Endometrial microvascular endothelial cells (primary cell): ENCODE data around the gene TRIP12. TPM values are rescaled to one million over a fixed set of nuclear protein-coding genes. Genes with fewer than 3 reads are reported as not detected.
"Not testable (repeated sequence)": the region's sequence is repeated elsewhere in the genome, so short reads cannot be mapped to it uniquely, and the experiment has no call there.

Experiments
- in situ Hi-C: cut with HindIII; loops from 2 replicates; pipeline ENCODE4 v1.10.0; 2017; ENCODE audit warnings: low sequenced_read_pairs, low pct_unique_long_range_greater_than_20kb; ENCODE audit errors: inconsistent ontology term
- total RNA-seq: library from RNA; depleted of rRNA; stranded (reverse); fragments of >200 nt; gene quantifications from one replicate; pipeline ENCODE4 v1.2.3, GENCODE V29; 2015; ENCODE audit errors: inconsistent ontology term

TRIP12 gene
- total RNA-seq = 141 TPM

GRCh38 chr2:229921892-229922448, at the start of gene TRIP12:
TSS of gene TRIP12 (minus strand) at chr2:229922009. CDS start at chr2:229880079, 41,930 bp downstream.
- in situ Hi-C loops = no loop called here

- in situ Hi-C loops = no loop called here
These were observed 49.5 kb upstream of the TRIP12 start for GRCh38 chr2:229971298-229971790.

GRCh38 chr2:229970406-229970805, 48.6 kb upstream of the TRIP12 start:
- in situ Hi-C loops = no loop called here

- in situ Hi-C loops = no loop called here
These were observed 48.1 kb upstream of the TRIP12 start for GRCh38 chr2:229969921-229970320.

- in situ Hi-C loops = not testable (repeated sequence)
These were observed 41.8 kb upstream of the TRIP12 start for GRCh38 chr2:229963596-229963995.

GRCh38 chr2:229956491-229956890, 34.7 kb upstream of the TRIP12 start:
- in situ Hi-C loops = no loop called here

GRCh38 chr2:229955663-229956062, 33.9 kb upstream of the TRIP12 start:
- in situ Hi-C loops = no loop called here

GRCh38 chr2:229952256-229952835, 30.5 kb upstream of the TRIP12 start:
- in situ Hi-C loops = no loop called here

- in situ Hi-C loops = no loop called here
These were observed 25.7 kb upstream of the TRIP12 start for GRCh38 chr2:229947544-229947943.

GRCh38 chr2:229945975-229946374, 24.2 kb upstream of the TRIP12 start:
- in situ Hi-C loops = no loop called here

- in situ Hi-C loops = no loop called here
These were observed 22.1 kb upstream of the TRIP12 start for GRCh38 chr2:229943770-229944449.

GRCh38 chr2:229943171-229943570, 21.4 kb upstream of the TRIP12 start:
- in situ Hi-C loops = no loop called here

- in situ Hi-C loops = no loop called here
These were observed 20.9 kb upstream of the TRIP12 start for GRCh38 chr2:229942671-229943070.

- in situ Hi-C loops = no loop called here
These were observed 15.7 kb upstream of the TRIP12 start for GRCh38 chr2:229937537-229937936.

- in situ Hi-C loops = no loop called here
These were observed 9.4 kb upstream of the TRIP12 start for GRCh38 chr2:229931241-229931640.

GRCh38 chr2:229930656-229931055, 8.8 kb upstream of the TRIP12 start:
- in situ Hi-C loops = no loop called here

GRCh38 chr2:229927817-229928321, 6.1 kb upstream of the TRIP12 start:
- in situ Hi-C loops = no loop called here

- in situ Hi-C loops = no loop called here
These were observed 3.4 kb upstream of the TRIP12 start for GRCh38 chr2:229925201-229925600.

- in situ Hi-C loops = not testable (repeated sequence)
These were observed 2.7 kb upstream of the TRIP12 start for GRCh38 chr2:229924541-229924940.
